HG03108 (cell line): ENCODE results near the gene DDX10.

Source experiments
- ATAC-seq: cut with Tn5 transposase; IDR thresholded peaks from one replicate; pipeline ENCODE4 v1.9.1; 2021; ENCODE audit warnings: moderate library complexity; ENCODE audit not compliant: unreplicated experiment

The DDX10 gene

GRCh38 chr11:108897071-108897481 is 232.2 kb downstream of the DDX10 start:
- no peak for ATAC-seq

GRCh38 chr11:108897916-108898315 is 233.0 kb downstream of the DDX10 start:
- no peak for ATAC-seq

- no peak for ATAC-seq
Measured at GRCh38 chr11:108901359-108901758, 236.5 kb downstream of the DDX10 start.

GRCh38 chr11:108902027-108902469 is 237.2 kb downstream of the DDX10 start:
- no peak for ATAC-seq

GRCh38 chr11:108904480-108904879 is 239.6 kb downstream of the DDX10 start:
- ATAC-seq, result no peak

GRCh38 chr11:108906329-108906728 is 241.5 kb downstream of the DDX10 start:
- no peak for ATAC-seq

- no peak for ATAC-seq
Measured at GRCh38 chr11:108906826-108907225, 242.0 kb downstream of the DDX10 start.

GRCh38 chr11:108909041-108909440 is 244.2 kb downstream of the DDX10 start:
- ATAC-seq, result no peak

GRCh38 chr11:108909921-108910320 is 245.1 kb downstream of the DDX10 start:
- ATAC-seq, result no peak

GRCh38 chr11:108912581-108912980 is 247.7 kb downstream of the DDX10 start:
- ATAC-seq, result no peak

- ATAC-seq, result no peak
Measured at GRCh38 chr11:108913204-108913603, 248.3 kb downstream of the DDX10 start.

- no peak for ATAC-seq
Measured at GRCh38 chr11:108914211-108914610, 249.3 kb downstream of the DDX10 start.

- ATAC-seq, result no peak
Measured at GRCh38 chr11:108914981-108915380, 250.1 kb downstream of the DDX10 start.

GRCh38 chr11:108915666-108916065 is 250.8 kb downstream of the DDX10 start:
- no peak for ATAC-seq

- no peak for ATAC-seq
Measured at GRCh38 chr11:108916290-108916689, 251.4 kb downstream of the DDX10 start.

GRCh38 chr11:108916935-108917334 is 252.1 kb downstream of the DDX10 start:
- ATAC-seq, result no peak

GRCh38 chr11:108921211-108921610 is 256.3 kb downstream of the DDX10 start:
- ATAC-seq, result no peak

- no peak for ATAC-seq
Measured at GRCh38 chr11:108922241-108922640, 257.4 kb downstream of the DDX10 start.

- ATAC-seq, result no peak
Measured at GRCh38 chr11:108923413-108923812, 258.5 kb downstream of the DDX10 start.

GRCh38 chr11:108926171-108926840 is 261.4 kb downstream of the DDX10 start:
- no peak for ATAC-seq

GRCh38 chr11:108926841-108927577 is 262.1 kb downstream of the DDX10 start:
- ATAC-seq, result no peak

GRCh38 chr11:108927791-108928545 is 263.1 kb downstream of the DDX10 start:
- no peak for ATAC-seq
